ENCODE results near the gene YWHAQ. TPM values are rescaled to one million over a fixed set of nuclear protein-coding genes. Genes with fewer than 3 reads are reported as not detected.

The YWHAQ gene
- total RNA-seq, 1 donor from 2014 or later = 173 TPM

- TF ChIP-seq POLR2AphosphoS5 (IDR thresholded peaks at IDR 0.05; ENCODE audit: insufficient read depth in 1 of 2, low read depth in 1 of 2) (no peak), POLR2A (IDR thresholded peaks at IDR 0.05) (no peak), CTCF (IDR thresholded peaks at IDR 0.05) (no peak)
- intact Hi-C loops (cut with DNase I) = no loop called here
Observed at GRCh38 chr2:9667826-9668225, 37.0 kb upstream of the YWHAQ start.

GRCh38 chr2:9666306-9666705 is 35.5 kb upstream of the YWHAQ start:
- DNase-seq (ENCODE audit: extremely low spot score in 2 of 2) = no peak
- Histone ChIP-seq H3K9me3 (no peaks in the 10 kb centered on the region), H3K27ac (no peak overlapping the region), H3K4me3 (no peak overlapping the region), H3K36me3 (no peaks in the 10 kb centered on the region), H3K27me3 (no peaks in the 10 kb centered on the region), H3K4me1 (no peaks in the 10 kb centered on the region)
- intact Hi-C loops (cut with DNase I) = no loop called here
- TF ChIP-seq CTCF (IDR thresholded peaks at IDR 0.05) (no peak), POLR2A (IDR thresholded peaks at IDR 0.05) (no peak), POLR2AphosphoS5 (IDR thresholded peaks at IDR 0.05; ENCODE audit: insufficient read depth in 1 of 2, low read depth in 1 of 2) (no peak)

More at GRCh38 chr2:9667826-9668225, 37.0 kb upstream of the YWHAQ start:
- no peak overlapping the region for H3K27ac ChIP-seq
- H3K4me1 ChIP-seq = no peaks in the 10 kb centered on the region
- H3K36me3 ChIP-seq = no peaks in the 10 kb centered on the region
- H3K9me3 ChIP-seq = no peaks in the 10 kb centered on the region
- H3K27me3 ChIP-seq = no peaks in the 10 kb centered on the region
- H3K4me3 ChIP-seq = no peak overlapping the region
- no peak for DNase-seq (ENCODE audit: extremely low spot score in 2 of 2)

- H3K4me3 ChIP-seq = no peak overlapping the region
- no peaks in the 10 kb centered on the region for H3K4me1 ChIP-seq
- H3K27me3 ChIP-seq = no peaks in the 10 kb centered on the region
- intact Hi-C loops (cut with DNase I) = no loop called here
- no peaks in the 10 kb centered on the region for H3K36me3 ChIP-seq
- DNase-seq (ENCODE audit: extremely low spot score in 2 of 2) = no peak
- no peak overlapping the region for H3K27ac ChIP-seq
- TF ChIP-seq POLR2AphosphoS5 (IDR thresholded peaks at IDR 0.05; ENCODE audit: insufficient read depth in 1 of 2, low read depth in 1 of 2) (no peak), POLR2A (IDR thresholded peaks at IDR 0.05) (no peak), CTCF (IDR thresholded peaks at IDR 0.05) (no peak)
- H3K9me3 ChIP-seq = no peaks in the 10 kb centered on the region
Observed at GRCh38 chr2:9665898-9666297, 35.1 kb upstream of the YWHAQ start.

- no peaks in the 10 kb centered on the region for H3K36me3 ChIP-seq
- H3K27me3 ChIP-seq = no peaks in the 10 kb centered on the region
- no peaks in the 10 kb centered on the region for H3K4me1 ChIP-seq
- TF ChIP-seq CTCF (IDR thresholded peaks at IDR 0.05) = no peak
- no peak for TF ChIP-seq POLR2AphosphoS5 (IDR thresholded peaks at IDR 0.05; ENCODE audit: insufficient read depth in 1 of 2, low read depth in 1 of 2)
- no peak for TF ChIP-seq POLR2A (IDR thresholded peaks at IDR 0.05)
- H3K9me3 ChIP-seq = no peaks in the 10 kb centered on the region
- H3K4me3 ChIP-seq = no peak overlapping the region
- intact Hi-C loops (cut with DNase I) = no loop called here
- DNase-seq (ENCODE audit: extremely low spot score in 2 of 2) = no peak
- no peak overlapping the region for H3K27ac ChIP-seq
Observed at GRCh38 chr2:9664365-9664764, 33.6 kb upstream of the YWHAQ start.

- Histone ChIP-seq H3K4me1 (no peaks in the 10 kb centered on the region), H3K27ac (no peak overlapping the region), H3K4me3 (no peak overlapping the region), H3K27me3 (no peaks in the 10 kb centered on the region), H3K9me3 (no peaks in the 10 kb centered on the region), H3K36me3 (no peaks in the 10 kb centered on the region)
- DNase-seq (ENCODE audit: extremely low spot score in 2 of 2) = no peak
- intact Hi-C loops (cut with DNase I) = no loop called here
- TF ChIP-seq POLR2AphosphoS5 (IDR thresholded peaks at IDR 0.05; ENCODE audit: insufficient read depth in 1 of 2, low read depth in 1 of 2) (no peak), POLR2A (IDR thresholded peaks at IDR 0.05) (no peak), CTCF (IDR thresholded peaks at IDR 0.05) (no peak)
Observed at GRCh38 chr2:9663008-9663879, 32.4 kb upstream of the YWHAQ start.

Measured in vagina (tissue), 2 donors.